Erythroblast (primary cell): ENCODE results near the gene GRIK5.

Experiments
- GATA1 ChIP-seq: IDR thresholded peaks from 2 replicates; pipeline ENCODE4 v1.6.1; 2011; ENCODE audit warnings: low read depth, mild to moderate bottlenecking, control low read depth, low read length, moderate library complexity
- POLR2A ChIP-seq: IDR thresholded peaks from 2 replicates; pipeline ENCODE4 v1.6.1; 2011; ENCODE audit warnings: mild to moderate bottlenecking, low read length

GRCh38 chr19:42068361-42068755 lies 1.6 kb downstream of the GRIK5 start:
- TF ChIP-seq POLR2A (no peak), GATA1 (no peak)
